ENCODE data around the gene GAGE12F. TPM values are rescaled to one million over a fixed set of nuclear protein-coding genes. Genes with fewer than 3 reads are reported as not detected.
"Not testable (repeated sequence)": the region's sequence is repeated elsewhere in the genome, so short reads cannot be mapped to it uniquely, and the experiment has no call there.

Gene GAGE12F, protein sequence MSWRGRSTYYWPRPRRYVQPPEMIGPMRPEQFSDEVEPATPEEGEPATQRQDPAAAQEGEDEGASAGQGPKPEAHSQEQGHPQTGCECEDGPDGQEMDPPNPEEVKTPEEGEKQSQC
- total RNA-seq, result not detected in 2 replicates

DNA sequence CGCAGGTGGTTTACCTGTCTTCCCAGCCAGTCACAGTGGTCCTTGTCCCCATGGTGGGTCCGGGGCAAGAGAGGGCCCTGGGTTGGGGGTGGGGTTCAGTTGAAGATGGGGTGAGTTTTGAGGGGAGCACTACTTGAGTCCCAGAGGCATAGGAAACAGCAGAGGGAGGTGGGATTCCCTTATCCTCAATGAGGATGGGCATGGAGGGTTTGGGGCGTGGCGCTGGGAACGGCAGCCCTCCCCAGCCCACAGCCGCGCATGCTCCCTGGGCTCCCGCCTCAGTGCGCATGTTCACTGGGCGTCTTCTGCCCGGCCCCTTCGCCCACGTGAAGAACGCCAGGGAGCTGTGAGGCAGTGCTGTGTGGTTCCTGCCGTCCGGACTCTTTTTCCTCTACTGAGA lies at the start of gene GAGE12F:
TSS of gene GAGE12F (plus strand) at position 301 of the 400 bp plus-strand sequence. CDS start 1,155 bp downstream, outside the sequence.
- intact Hi-C loops (cut with micrococcal nuclease), result not testable (repeated sequence)

DNA sequence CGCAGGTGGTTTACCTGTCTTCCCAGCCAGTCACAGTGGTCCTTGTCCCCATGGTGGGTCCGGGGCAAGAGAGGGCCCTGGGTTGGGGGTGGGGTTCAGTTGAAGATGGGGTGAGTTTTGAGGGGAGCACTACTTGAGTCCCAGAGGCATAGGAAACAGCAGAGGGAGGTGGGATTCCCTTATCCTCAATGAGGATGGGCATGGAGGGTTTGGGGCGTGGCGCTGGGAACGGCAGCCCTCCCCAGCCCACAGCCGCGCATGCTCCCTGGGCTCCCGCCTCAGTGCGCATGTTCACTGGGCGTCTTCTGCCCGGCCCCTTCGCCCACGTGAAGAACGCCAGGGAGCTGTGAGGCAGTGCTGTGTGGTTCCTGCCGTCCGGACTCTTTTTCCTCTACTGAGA lies 28.8 kb upstream of the GAGE12F start, which contains the start of gene GAGE12C:
TSS of gene GAGE12C (plus strand) at position 301 of the 400 bp plus-strand sequence. CDS start 1,155 bp downstream, outside the sequence.
- intact Hi-C loops (cut with micrococcal nuclease), result not testable (repeated sequence)

DNA sequence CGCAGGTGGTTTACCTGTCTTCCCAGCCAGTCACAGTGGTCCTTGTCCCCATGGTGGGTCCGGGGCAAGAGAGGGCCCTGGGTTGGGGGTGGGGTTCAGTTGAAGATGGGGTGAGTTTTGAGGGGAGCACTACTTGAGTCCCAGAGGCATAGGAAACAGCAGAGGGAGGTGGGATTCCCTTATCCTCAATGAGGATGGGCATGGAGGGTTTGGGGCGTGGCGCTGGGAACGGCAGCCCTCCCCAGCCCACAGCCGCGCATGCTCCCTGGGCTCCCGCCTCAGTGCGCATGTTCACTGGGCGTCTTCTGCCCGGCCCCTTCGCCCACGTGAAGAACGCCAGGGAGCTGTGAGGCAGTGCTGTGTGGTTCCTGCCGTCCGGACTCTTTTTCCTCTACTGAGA lies 19.2 kb upstream of the GAGE12F start, which contains the start of gene GAGE12D:
TSS of gene GAGE12D (plus strand) at position 301 of the 400 bp plus-strand sequence. CDS start 1,155 bp downstream, outside the sequence.
- intact Hi-C loops (cut with micrococcal nuclease), result not testable (repeated sequence)

DNA sequence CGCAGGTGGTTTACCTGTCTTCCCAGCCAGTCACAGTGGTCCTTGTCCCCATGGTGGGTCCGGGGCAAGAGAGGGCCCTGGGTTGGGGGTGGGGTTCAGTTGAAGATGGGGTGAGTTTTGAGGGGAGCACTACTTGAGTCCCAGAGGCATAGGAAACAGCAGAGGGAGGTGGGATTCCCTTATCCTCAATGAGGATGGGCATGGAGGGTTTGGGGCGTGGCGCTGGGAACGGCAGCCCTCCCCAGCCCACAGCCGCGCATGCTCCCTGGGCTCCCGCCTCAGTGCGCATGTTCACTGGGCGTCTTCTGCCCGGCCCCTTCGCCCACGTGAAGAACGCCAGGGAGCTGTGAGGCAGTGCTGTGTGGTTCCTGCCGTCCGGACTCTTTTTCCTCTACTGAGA lies 9.7 kb upstream of the GAGE12F start, which contains the start of gene GAGE12E:
TSS of gene GAGE12E (plus strand) at position 301 of the 400 bp plus-strand sequence. CDS start 1,155 bp downstream, outside the sequence.
- intact Hi-C loops (cut with micrococcal nuclease), result not testable (repeated sequence)

DNA sequence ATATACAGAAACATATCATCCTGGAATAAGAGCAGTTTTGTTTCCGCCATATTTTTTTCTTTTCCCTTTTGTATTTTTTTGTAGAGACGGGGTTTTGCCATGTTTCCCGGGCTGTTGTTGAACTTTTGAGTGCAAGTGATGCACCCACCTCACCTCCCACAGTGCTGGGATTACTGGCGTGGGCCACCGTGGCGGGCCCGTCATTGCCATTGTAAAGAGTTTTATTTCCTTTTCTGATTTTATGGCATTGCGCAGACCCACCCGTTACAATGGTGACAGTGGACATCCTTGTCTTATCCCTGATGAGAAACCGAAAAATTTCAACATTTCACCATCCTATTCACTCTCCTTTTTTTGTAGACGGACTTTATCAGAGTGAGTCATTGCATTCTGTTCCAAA lies 8.1 kb downstream of the GAGE12F start:
- intact Hi-C loops (cut with micrococcal nuclease), result not testable (repeated sequence)

DNA sequence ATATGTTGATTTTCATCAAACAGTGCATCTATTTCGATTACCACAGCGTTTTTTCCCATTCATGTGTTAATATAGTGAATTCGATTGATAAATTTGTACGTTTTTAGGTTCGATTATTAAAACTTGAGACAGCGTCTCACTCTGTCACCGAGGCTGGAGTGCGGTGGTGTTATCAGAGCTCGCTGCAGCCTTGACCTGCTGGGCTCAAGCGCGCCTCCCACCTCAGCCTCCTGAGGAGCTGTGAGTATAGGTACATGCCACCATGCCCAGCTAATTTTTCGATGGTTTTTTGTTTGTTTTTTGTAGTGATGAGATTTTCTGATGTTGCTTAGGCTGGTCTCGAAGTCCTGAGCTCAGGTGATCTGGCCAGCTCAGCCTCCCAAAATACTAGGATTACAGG lies 8.5 kb downstream of the GAGE12F start:
- intact Hi-C loops (cut with micrococcal nuclease), result not testable (repeated sequence)

DNA sequence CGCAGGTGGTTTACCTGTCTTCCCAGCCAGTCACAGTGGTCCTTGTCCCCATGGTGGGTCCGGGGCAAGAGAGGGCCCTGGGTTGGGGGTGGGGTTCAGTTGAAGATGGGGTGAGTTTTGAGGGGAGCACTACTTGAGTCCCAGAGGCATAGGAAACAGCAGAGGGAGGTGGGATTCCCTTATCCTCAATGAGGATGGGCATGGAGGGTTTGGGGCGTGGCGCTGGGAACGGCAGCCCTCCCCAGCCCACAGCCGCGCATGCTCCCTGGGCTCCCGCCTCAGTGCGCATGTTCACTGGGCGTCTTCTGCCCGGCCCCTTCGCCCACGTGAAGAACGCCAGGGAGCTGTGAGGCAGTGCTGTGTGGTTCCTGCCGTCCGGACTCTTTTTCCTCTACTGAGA lies 9.5 kb downstream of the GAGE12F start, which contains the start of gene GAGE12G:
TSS of gene GAGE12G (plus strand) at position 301 of the 400 bp plus-strand sequence. CDS start 1,155 bp downstream, outside the sequence.
- intact Hi-C loops (cut with micrococcal nuclease), result not testable (repeated sequence)

DNA sequence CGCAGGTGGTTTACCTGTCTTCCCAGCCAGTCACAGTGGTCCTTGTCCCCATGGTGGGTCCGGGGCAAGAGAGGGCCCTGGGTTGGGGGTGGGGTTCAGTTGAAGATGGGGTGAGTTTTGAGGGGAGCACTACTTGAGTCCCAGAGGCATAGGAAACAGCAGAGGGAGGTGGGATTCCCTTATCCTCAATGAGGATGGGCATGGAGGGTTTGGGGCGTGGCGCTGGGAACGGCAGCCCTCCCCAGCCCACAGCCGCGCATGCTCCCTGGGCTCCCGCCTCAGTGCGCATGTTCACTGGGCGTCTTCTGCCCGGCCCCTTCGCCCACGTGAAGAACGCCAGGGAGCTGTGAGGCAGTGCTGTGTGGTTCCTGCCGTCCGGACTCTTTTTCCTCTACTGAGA lies 19.0 kb downstream of the GAGE12F start, which contains the start of gene GAGE12H:
TSS of gene GAGE12H (plus strand) at position 301 of the 400 bp plus-strand sequence. CDS start 1,155 bp downstream, outside the sequence.
- intact Hi-C loops (cut with micrococcal nuclease), result not testable (repeated sequence)

DNA sequence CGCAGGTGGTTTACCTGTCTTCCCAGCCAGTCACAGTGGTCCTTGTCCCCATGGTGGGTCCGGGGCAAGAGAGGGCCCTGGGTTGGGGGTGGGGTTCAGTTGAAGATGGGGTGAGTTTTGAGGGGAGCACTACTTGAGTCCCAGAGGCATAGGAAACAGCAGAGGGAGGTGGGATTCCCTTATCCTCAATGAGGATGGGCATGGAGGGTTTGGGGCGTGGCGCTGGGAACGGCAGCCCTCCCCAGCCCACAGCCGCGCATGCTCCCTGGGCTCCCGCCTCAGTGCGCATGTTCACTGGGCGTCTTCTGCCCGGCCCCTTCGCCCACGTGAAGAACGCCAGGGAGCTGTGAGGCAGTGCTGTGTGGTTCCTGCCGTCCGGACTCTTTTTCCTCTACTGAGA lies 28.6 kb downstream of the GAGE12F start, which contains the start of gene GAGE2A:
TSS of gene GAGE2A (plus strand) at position 301 of the 400 bp plus-strand sequence. CDS start 1,155 bp downstream, outside the sequence.
- intact Hi-C loops (cut with micrococcal nuclease), result not testable (repeated sequence)

DNA sequence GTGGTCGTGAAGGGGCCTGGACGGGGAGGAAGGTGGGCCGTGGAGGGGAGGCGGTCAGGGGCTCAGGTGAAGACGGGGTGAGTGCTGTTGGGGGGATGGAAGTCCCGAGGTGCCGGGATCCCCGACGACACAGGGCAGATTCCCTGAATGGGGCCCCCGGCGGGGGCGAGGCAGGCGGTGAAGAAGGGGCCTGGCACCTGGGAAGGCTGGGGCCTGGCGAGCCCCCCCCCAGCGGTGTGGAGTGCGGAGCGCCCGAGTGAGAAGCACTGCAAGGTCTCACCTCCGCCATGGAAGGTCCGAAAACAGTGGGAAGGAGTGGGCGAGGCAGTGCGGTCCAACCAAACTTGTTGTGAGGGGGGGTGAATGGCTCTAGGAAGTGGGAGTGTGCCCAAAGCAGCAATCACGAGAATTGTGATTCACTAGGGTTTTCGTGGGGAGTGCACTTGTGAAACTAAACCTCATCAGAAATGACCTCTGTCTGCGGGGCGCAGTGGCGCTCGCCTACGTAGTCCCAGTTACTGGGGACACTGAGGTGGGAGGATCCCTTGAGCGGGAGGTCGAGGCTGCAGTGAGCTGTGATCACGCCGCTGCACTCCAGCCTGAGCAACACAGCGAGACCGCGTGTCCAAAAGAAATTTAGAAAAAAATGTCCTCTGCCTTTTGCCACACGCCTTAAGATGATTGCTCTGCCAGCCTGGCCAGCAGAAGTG lies 29.3 kb downstream of the GAGE12F start:
- intact Hi-C loops (cut with micrococcal nuclease), result not testable (repeated sequence)

DNA sequence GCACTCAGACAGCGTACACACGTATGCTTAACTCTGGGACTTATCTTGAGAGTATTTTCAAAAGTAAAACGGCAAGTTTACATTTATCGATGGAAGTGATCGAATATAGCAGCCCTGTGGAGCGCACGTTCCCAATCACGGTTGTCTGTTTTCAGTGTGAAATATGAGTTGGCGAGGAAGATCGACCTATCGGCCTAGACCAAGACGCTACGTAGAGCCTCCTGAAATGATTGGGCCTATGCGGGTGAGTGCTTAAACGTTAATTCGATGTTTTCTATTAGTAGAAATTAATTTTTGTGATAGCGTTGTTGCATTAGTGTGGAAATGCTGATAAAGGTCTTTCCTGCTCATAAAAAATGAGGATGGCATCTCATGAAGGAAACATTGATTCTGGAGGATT lies 29.8 kb downstream of the GAGE12F start:
- intact Hi-C loops (cut with micrococcal nuclease), result not testable (repeated sequence)

DNA sequence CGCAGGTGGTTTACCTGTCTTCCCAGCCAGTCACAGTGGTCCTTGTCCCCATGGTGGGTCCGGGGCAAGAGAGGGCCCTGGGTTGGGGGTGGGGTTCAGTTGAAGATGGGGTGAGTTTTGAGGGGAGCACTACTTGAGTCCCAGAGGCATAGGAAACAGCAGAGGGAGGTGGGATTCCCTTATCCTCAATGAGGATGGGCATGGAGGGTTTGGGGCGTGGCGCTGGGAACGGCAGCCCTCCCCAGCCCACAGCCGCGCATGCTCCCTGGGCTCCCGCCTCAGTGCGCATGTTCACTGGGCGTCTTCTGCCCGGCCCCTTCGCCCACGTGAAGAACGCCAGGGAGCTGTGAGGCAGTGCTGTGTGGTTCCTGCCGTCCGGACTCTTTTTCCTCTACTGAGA lies 38.1 kb downstream of the GAGE12F start, which contains the start of gene GAGE1:
TSS of gene GAGE1 (plus strand) at position 301 of the 400 bp plus-strand sequence. CDS start 1,155 bp downstream, outside the sequence.
- intact Hi-C loops (cut with micrococcal nuclease), result not testable (repeated sequence)

DNA sequence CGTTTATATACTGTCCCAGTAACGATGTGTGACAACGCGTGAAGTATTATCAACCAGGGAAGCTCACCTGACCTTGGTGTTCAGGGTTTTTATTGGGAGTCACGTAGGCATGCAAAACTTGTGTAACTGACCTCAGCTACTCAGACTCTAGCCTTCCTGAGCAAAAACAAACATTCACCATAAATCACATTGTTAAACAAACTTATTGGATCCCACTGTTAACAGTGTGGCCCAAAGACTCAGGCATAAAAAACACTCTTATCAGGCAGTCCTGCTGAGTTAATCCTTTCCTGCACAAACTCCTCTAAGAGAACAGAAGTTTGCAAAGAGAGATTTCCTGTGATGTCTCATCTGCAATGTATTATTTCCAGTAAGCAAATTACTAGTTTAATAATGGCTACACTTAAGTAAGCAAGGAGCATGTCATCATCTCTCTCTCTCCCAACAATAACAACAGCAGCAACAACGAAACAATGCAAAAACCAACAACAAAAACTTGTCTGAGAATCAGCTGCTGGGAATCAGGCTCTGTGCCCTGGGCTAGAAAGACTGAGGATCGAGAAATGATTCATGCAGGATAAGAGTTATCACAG lies 50.2 kb downstream of the GAGE12F start:
- intact Hi-C loops (cut with micrococcal nuclease), result no loop called here

Other genes starting within 250 kb of the GAGE12F start
- gene GAGE12J, start 238.8 kb upstream of the GAGE12F start, total RNA-seq, result not detected in 2 replicates
- gene GAGE13, start 229.3 kb upstream of the GAGE12F start, total RNA-seq, result not detected in 2 replicates
- gene GAGE12C, start 28.7 kb upstream of the GAGE12F start, total RNA-seq, result not detected in 2 replicates
- gene GAGE12D, start 19.1 kb upstream of the GAGE12F start, total RNA-seq, result not detected in 2 replicates
- not detected in 2 replicates for gene GAGE12E, start 9.6 kb upstream of the GAGE12F start, total RNA-seq
- gene GAGE12G, start 9.6 kb downstream of the GAGE12F start, total RNA-seq, result not detected in 2 replicates
- gene GAGE12H, start 19.1 kb downstream of the GAGE12F start, total RNA-seq, result not detected in 2 replicates
- not detected in 2 replicates for gene GAGE2A, start 28.7 kb downstream of the GAGE12F start, total RNA-seq
- not detected in 2 replicates for gene GAGE1, start 38.2 kb downstream of the GAGE12F start, total RNA-seq
- gene PAGE1, start 135.1 kb downstream of the GAGE12F start, total RNA-seq, result not detected in 2 replicates

All from T-helper 1 cell treated with Interleukin-12 subunit alpha and Interleukin-12 subunit beta and Interleukin-4 antibody, amounts not matched to agents 30 ng/mL and 1 ng/mL, for 36 hours (primary cell).